Nephron (organoid): ENCODE measurements around the gene TTC24.

ENCODE experiments used
- H3K27ac Mint-ChIP-seq, 3 experiments: 2 replicates each; pipeline ENCODE4 v1.8.0; 2020; ENCODE audit warnings: mixed read lengths in 3 of 3, mild to moderate bottlenecking in 2 of 3, moderate library complexity in 1 of 3
- H3K27me3 Mint-ChIP-seq: 2 replicates; pipeline ENCODE4 v1.8.0; 2021; ENCODE audit warnings: low read depth, mild to moderate bottlenecking, moderate library complexity, mixed read lengths
- H3K36me3 Mint-ChIP-seq: 2 replicates; pipeline ENCODE4 v1.8.0; 2020; ENCODE audit warnings: low read depth, mixed read lengths
- H3K4me1 Mint-ChIP-seq: 2 replicates; pipeline ENCODE4 v1.8.0; 2020; ENCODE audit warnings: mixed read lengths
- H3K4me3 Mint-ChIP-seq, 3 experiments: 2 replicates each; pipeline ENCODE4 v1.8.0; 2020; ENCODE audit warnings: mild to moderate bottlenecking in 3 of 3, mixed read lengths in 3 of 3, moderate library complexity in 2 of 3
- H3K9me3 Mint-ChIP-seq: 2 replicates; pipeline ENCODE4 v1.8.0; 2020; ENCODE audit warnings: mixed read lengths
- TF ChIP-seq, protein P1 (sequence below), 3 experiments: fragments of 200-600 bp; sonication (generic); IDR thresholded peaks; one replicate each; pipeline ENCODE4 v1.5.0; 2021; ENCODE audit warnings: antibody characterized with exemption in 3 of 3; ENCODE audit not compliant: unreplicated experiment in 3 of 3

Gene TTC24

DNA sequence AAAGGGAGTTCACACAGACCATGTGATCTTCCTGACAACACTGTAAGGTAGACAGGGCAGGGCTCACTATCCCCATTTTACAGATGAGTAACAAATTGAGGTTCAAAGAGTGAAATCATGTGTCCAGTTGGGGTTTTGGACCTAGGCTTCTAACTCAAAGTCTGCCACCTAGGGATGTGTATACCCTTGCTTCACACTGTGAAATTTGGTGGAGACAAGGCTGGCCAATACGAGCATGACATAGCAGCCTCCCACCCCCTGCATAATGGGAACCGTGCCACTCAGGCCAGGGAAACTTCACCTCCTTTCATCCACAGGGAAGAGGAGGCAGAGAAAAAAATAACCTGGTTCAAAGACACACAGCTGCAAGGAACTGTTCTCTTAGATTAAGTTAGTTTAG, 14.0 kb upstream of the TTC24 start:
- H3K27ac Mint-ChIP-seq: no peak overlapping the region
- H3K4me3 Mint-ChIP-seq: no peak overlapping the region
- TF ChIP-seq, protein P1, sequence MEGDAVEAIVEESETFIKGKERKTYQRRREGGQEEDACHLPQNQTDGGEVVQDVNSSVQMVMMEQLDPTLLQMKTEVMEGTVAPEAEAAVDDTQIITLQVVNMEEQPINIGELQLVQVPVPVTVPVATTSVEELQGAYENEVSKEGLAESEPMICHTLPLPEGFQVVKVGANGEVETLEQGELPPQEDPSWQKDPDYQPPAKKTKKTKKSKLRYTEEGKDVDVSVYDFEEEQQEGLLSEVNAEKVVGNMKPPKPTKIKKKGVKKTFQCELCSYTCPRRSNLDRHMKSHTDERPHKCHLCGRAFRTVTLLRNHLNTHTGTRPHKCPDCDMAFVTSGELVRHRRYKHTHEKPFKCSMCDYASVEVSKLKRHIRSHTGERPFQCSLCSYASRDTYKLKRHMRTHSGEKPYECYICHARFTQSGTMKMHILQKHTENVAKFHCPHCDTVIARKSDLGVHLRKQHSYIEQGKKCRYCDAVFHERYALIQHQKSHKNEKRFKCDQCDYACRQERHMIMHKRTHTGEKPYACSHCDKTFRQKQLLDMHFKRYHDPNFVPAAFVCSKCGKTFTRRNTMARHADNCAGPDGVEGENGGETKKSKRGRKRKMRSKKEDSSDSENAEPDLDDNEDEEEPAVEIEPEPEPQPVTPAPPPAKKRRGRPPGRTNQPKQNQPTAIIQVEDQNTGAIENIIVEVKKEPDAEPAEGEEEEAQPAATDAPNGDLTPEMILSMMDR (IDR thresholded peaks at IDR 0.05; ENCODE audit: unreplicated experiment in 3 of 3): no peak
- no peaks in the 10 kb centered on the region for H3K27me3 Mint-ChIP-seq
- H3K4me1 Mint-ChIP-seq: no peaks in the 10 kb centered on the region
- no peaks in the 10 kb centered on the region for H3K9me3 Mint-ChIP-seq
- peaks cover 24% of the 10 kb centered on the region for H3K36me3 Mint-ChIP-seq

- Mint-ChIP-seq H3K36me3 (peaks cover 24% of the 10 kb centered on the region), H3K27me3 (peaks cover 3% of the 10 kb centered on the region), H3K4me1 (peaks cover 9% of the 10 kb centered on the region), H3K4me3 (no peak overlapping the region), H3K9me3 (no peaks in the 10 kb centered on the region), H3K27ac (no peak overlapping the region)
- TF ChIP-seq, protein P1 (IDR thresholded peaks at IDR 0.05; ENCODE audit: unreplicated experiment in 3 of 3): no peak
Observed at GRCh38 chr1:156566436-156566835, 13.1 kb upstream of the TTC24 start.

GRCh38 chr1:156571261-156571852, 8.2 kb upstream of the TTC24 start:
- TF ChIP-seq, protein P1 (IDR thresholded peaks at IDR 0.05; ENCODE audit: unreplicated experiment in 3 of 3): no peak
- no peaks in the 10 kb centered on the region for H3K9me3 Mint-ChIP-seq
- peaks cover 9% of the 10 kb centered on the region for H3K36me3 Mint-ChIP-seq
- H3K4me3 Mint-ChIP-seq: peak overlapping the region; percentile 90 to 96 (median 94)
- peaks cover 10% of the 10 kb centered on the region for H3K27me3 Mint-ChIP-seq
- peaks cover 23% of the 10 kb centered on the region for H3K4me1 Mint-ChIP-seq
- H3K27ac Mint-ChIP-seq: peak overlapping the region; percentile 33 to 86 (median 62)

- no peaks in the 10 kb centered on the region for H3K9me3 Mint-ChIP-seq
- H3K36me3 Mint-ChIP-seq: peaks cover 9% of the 10 kb centered on the region
- peak within 1 kb of the TSS; percentile 90 to 96 (median 94) for H3K4me3 Mint-ChIP-seq
- peaks cover 23% of the 10 kb centered on the region for H3K4me1 Mint-ChIP-seq
- H3K27ac Mint-ChIP-seq: peak within 1 kb of the TSS; percentile 33 to 86 (median 62)
- TF ChIP-seq, protein P1 (IDR thresholded peaks at IDR 0.05; ENCODE audit: unreplicated experiment in 3 of 3): no peak
- peaks cover 10% of the 10 kb centered on the region for H3K27me3 Mint-ChIP-seq
Observed at GRCh38 chr1:156571919-156572662, 7.4 kb upstream of the TTC24 start, which contains the start of gene IQGAP3. TSS of gene IQGAP3 (minus strand) at chr1:156572565. CDS start at chr1:156572529, 36 bp downstream.

- H3K4me3 Mint-ChIP-seq: peak overlapping the region; percentile 90 to 96 (median 94)
- TF ChIP-seq, protein P1 (IDR thresholded peaks at IDR 0.05; ENCODE audit: unreplicated experiment in 3 of 3): no peak
- H3K4me1 Mint-ChIP-seq: peaks cover 25% of the 10 kb centered on the region
- H3K27ac Mint-ChIP-seq: peak overlapping the region in 2 of 3 experiments; percentile 57 to 62
- H3K9me3 Mint-ChIP-seq: no peaks in the 10 kb centered on the region
- peaks cover 9% of the 10 kb centered on the region for H3K36me3 Mint-ChIP-seq
- H3K27me3 Mint-ChIP-seq: peaks cover 10% of the 10 kb centered on the region
Observed at GRCh38 chr1:156572663-156573018, 6.9 kb upstream of the TTC24 start.
